T-cell (primary cell): ENCODE measurements around the gene MAGEA2. TPM values are rescaled to one million over a fixed set of nuclear protein-coding genes. Genes with fewer than 3 reads are reported as not detected.
"Not testable (repeated sequence)": the region's sequence is repeated elsewhere in the genome, so short reads cannot be mapped to it uniquely, and the experiment has no call there.

Source experiments
- ATAC-seq, 4 experiments: fragments of 200-7000 bp in 3 of 4; fragments of 150-1000 bp in 1 of 4; cut with Tn5 transposase; replicated peaks in 1 of 4; 1 replicate in 3 of 4; 2 replicates in 1 of 4; pipeline ENCODE4 v1.10.0; 2021; ENCODE audit warnings: moderate library complexity in 3 of 4, mild to moderate bottlenecking in 2 of 4, moderate number of reproducible peaks in 1 of 4
- CTCF ChIA-PET, 2 donors: fragments of 300-600 bp; sonication (Branson Sonifier 250); formaldehyde crosslinking; loops; one replicate each; lab custom pipeline; 2022; ENCODE audit warnings: antibody characterized with exemption in 2 of 2; lab: Charles Lee
- POLR2A ChIA-PET, 2 donors: fragments of 300-600 bp; sonication (Branson Sonifier 250); formaldehyde crosslinking; loops; one replicate each; lab custom pipeline; 2022; ENCODE audit warnings: antibody characterized with exemption in 2 of 2; lab: Charles Lee
- DNase-seq, 35 experiments: peaks; one replicate each; pipeline versions ENCODE4 v3.0.0 to v3.0.0-alpha.2; 2013 to 2023
- H3K27ac ChIP-seq: one replicate; pipeline ENCODE4 v1.5.1; 2013; ENCODE audit warnings: low read length
- H3K27me3 ChIP-seq, 2 experiments: replicated peaks in 1 of 2; 1 replicate in 1 of 2; 2 replicates in 1 of 2; pipeline versions ENCODE4 v1.6.1 to v1.7.0; 2013; ENCODE audit warnings: low read length in 1 of 2, mixed read lengths in 1 of 2; ENCODE audit not compliant: control insufficient read depth in 2 of 2, insufficient read depth in 2 of 2; ENCODE audit errors: extremely low read depth in 1 of 2
- H3K36me3 ChIP-seq, 2 donors: 1 replicate in 1 of 2; 2 replicates in 1 of 2; pipeline versions ENCODE4 v1.6.1 to v1.7.0; 2013; ENCODE audit warnings: low read length in 1 of 2; ENCODE audit not compliant: control insufficient read depth in 2 of 2, insufficient read depth in 1 of 2; ENCODE audit errors: extremely low read depth in 1 of 2
- H3K4me1 ChIP-seq, 2 experiments: 1 replicate in 1 of 2; 2 replicates in 1 of 2; pipeline versions ENCODE4 v1.6.1 to v1.7.0; 2013; ENCODE audit warnings: low read length in 2 of 2, mixed read lengths in 1 of 2; ENCODE audit not compliant: insufficient read depth in 2 of 2, control insufficient read depth in 1 of 2; ENCODE audit errors: extremely low read depth in 1 of 2
- H3K4me3 ChIP-seq, 2 donors: 1 replicate in 1 of 2; 2 replicates in 1 of 2; pipeline versions ENCODE4 v1.5.1 to v1.7.0; 2013; ENCODE audit warnings: mild to moderate bottlenecking in 2 of 2, low read length in 1 of 2, moderate library complexity in 1 of 2; ENCODE audit not compliant: control insufficient read depth in 1 of 2; ENCODE audit errors: extremely low read depth in 1 of 2
- H3K9me3 ChIP-seq: 2 replicates; pipeline ENCODE4 v1.7.0; 2013
- H3K27ac Mint-ChIP-seq, 2 donors: one replicate each; pipeline ENCODE4 v1.8.0; 2020 to 2021; ENCODE audit warnings: mild to moderate bottlenecking in 2 of 2, mixed read lengths in 2 of 2
- H3K27me3 Mint-ChIP-seq, 2 donors: one replicate each; pipeline ENCODE4 v1.8.0; 2021 to 2022; ENCODE audit warnings: mixed read lengths in 2 of 2
- H3K36me3 Mint-ChIP-seq: one replicate; pipeline ENCODE4 v1.8.0; 2021; ENCODE audit warnings: mixed read lengths
- H3K4me1 Mint-ChIP-seq, 3 donors: one replicate each; pipeline ENCODE4 v1.8.0; 2020 to 2022; ENCODE audit warnings: mixed read lengths in 3 of 3, mild to moderate bottlenecking in 1 of 3
- H3K4me3 Mint-ChIP-seq, 3 donors: one replicate each; pipeline ENCODE4 v1.8.0; 2020 to 2022; ENCODE audit warnings: mild to moderate bottlenecking in 3 of 3, mixed read lengths in 3 of 3, moderate library complexity in 3 of 3
- H3K9me3 Mint-ChIP-seq, 3 donors: one replicate each; pipeline ENCODE4 v1.8.0; 2020 to 2022; ENCODE audit warnings: mixed read lengths in 3 of 3
- WGBS: methylation state at CpG from one replicate; pipeline ENCODE4 v1.1.5; 2013; ENCODE audit warnings: missing lambda C conversion rate; ENCODE audit not compliant: insufficient coverage; 5-methylcytosine and 5-hydroxymethylcytosine counted together
- total RNA-seq, 35 experiments: library from RNA in 6 of 35; stranded (reverse) in 6 of 35; fragments of 120-200 nt in 1 of 35; gene quantifications; one replicate each; pipeline versions ENCODE4 v1.2.1 to v1.2.4 and lab custom pipeline; 2013 to 2026

MAGEA2 gene
- total RNA-seq, 5 donors from 2014 or later (not counting 1 experiment from before 2014, with no cell fraction given) = 0.19 TPM; not detected in 4

DNA sequence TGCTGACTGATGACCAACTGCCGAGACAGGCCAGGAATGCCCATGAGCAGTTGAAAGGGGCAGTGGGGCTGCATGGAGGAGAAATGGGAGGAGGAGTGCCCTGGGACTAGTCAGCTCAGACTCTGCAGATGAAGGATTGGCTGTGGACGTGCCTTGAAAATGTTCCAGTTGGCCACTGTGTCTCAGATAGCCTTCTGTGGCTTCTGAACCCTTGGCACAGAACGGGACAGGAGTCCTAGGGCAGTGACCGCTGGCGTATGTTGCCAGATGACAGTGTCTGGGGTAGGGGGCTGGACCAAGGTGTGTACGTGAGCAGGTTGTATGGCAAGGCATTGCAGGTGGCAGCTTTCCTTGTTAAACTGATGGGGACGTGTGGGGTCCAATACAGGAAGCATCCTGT lies 47.1 kb downstream of the MAGEA2 start:
- H3K27ac ChIP-seq, H3K4me1 ChIP-seq, H3K4me1 Mint-ChIP-seq, POLR2A ChIA-PET, H3K27me3 ChIP-seq, H3K4me3 Mint-ChIP-seq, ATAC-seq, H3K4me3 ChIP-seq, H3K36me3 Mint-ChIP-seq, H3K9me3 Mint-ChIP-seq, H3K27ac Mint-ChIP-seq, H3K36me3 ChIP-seq, DNase-seq, CTCF ChIA-PET, H3K27me3 Mint-ChIP-seq, H3K9me3 ChIP-seq: not testable (repeated sequence)
- no CpG with 5 or more reads among the region's 7 CpGs for WGBS

DNA sequence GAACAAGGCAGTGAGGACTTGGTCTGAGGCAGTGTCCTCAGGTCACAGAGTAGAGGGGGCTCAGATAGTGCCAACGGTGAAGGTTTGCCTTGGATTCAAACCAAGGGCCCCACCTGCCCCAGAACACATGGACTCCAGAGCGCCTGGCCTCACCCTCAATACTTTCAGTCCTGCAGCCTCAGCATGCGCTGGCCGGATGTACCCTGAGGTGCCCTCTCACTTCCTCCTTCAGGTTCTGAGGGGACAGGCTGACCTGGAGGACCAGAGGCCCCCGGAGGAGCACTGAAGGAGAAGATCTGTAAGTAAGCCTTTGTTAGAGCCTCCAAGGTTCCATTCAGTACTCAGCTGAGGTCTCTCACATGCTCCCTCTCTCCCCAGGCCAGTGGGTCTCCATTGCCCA lies 53.3 kb downstream of the MAGEA2 start:
- H3K9me3 ChIP-seq, POLR2A ChIA-PET, H3K4me3 Mint-ChIP-seq, DNase-seq, H3K27me3 ChIP-seq, H3K4me1 Mint-ChIP-seq, H3K36me3 ChIP-seq, H3K27me3 Mint-ChIP-seq, H3K36me3 Mint-ChIP-seq, H3K27ac Mint-ChIP-seq, CTCF ChIA-PET, ATAC-seq, H3K4me1 ChIP-seq, H3K4me3 ChIP-seq, H3K27ac ChIP-seq, H3K9me3 Mint-ChIP-seq: not testable (repeated sequence)
- WGBS = no CpG with 5 or more reads among the region's 5 CpGs

Other genes with a start within 250 kb of the MAGEA2 start
- not detected for gene GABRQ, start 115.9 kb downstream of the MAGEA2 start, total RNA-seq
- gene MAGEA3, start 55.0 kb downstream of the MAGEA2 start, total RNA-seq = under 1 TPM in 2 of 5 donors, not detected in 3; 0.28 to 0.33 TPM
- not detected for gene CSAG2, start 44.6 kb downstream of the MAGEA2 start, total RNA-seq
- not detected for gene MAGEA2B, start 39.2 kb downstream of the MAGEA2 start, total RNA-seq
- not detected for gene CSAG1, start 20.1 kb downstream of the MAGEA2 start, total RNA-seq
- under 1 TPM in 1 of 5 donors, not detected in 4; 0.13 TPM for gene MAGEA12, start 20.1 kb downstream of the MAGEA2 start, total RNA-seq
- not detected for gene CSAG3, start 5.4 kb upstream of the MAGEA2 start, total RNA-seq
- under 1 TPM in 1 of 5 donors, not detected in 4; 0.15 TPM for gene MAGEA6, start 15.8 kb upstream of the MAGEA2 start, total RNA-seq
- 1 to 10 TPM; 6.5 to 7.6 (median 6.9) TPM for gene CETN2, start 76.9 kb upstream of the MAGEA2 start, total RNA-seq
- gene NSDHL, start 77.2 kb upstream of the MAGEA2 start, total RNA-seq = 1 to 10 TPM; 3.1 to 8.1 (median 7.1) TPM
- gene ZNF185, start 144.2 kb upstream of the MAGEA2 start, total RNA-seq = 1 to 10 TPM; 1.9 to 3.3 (median 2.2) TPM
- under 1 TPM in 1 of 5 donors, not detected in 4; 0.09 TPM for gene PNMA5, start 240.3 kb upstream of the MAGEA2 start, total RNA-seq